HCT116 (cell line): ENCODE results near the gene INTS4. TPM values are rescaled to one million over a fixed set of nuclear protein-coding genes. Genes with fewer than 3 reads are reported as not detected.

Experiments
- ATAC-seq: fragments of 200-7000 bp; cut with Tn5 transposase; 2 replicates; pipeline ENCODE4 v1.9.1; 2020; ENCODE audit warnings: mild to moderate bottlenecking, moderate library complexity
- BruUV-seq: library from RNA; stranded (reverse); fragments of 400-500 nt; replicated peaks from 2 replicates; lab custom pipeline; 2021; lab: Mats Ljungman, UMichigan
- CTCF ChIA-PET: fragments of 300-600 bp; sonication (Branson Sonifier 250); formaldehyde crosslinking; loops from one replicate; lab custom pipeline; 2021; ENCODE audit warnings: antibody characterized with exemption; lab: Charles Lee
- POLR2A ChIA-PET: fragments of 300-600, 350-600 bp; sonication (Branson Sonifier 250); formaldehyde crosslinking; loops from one replicate; lab custom pipeline; 2021; ENCODE audit warnings: antibody characterized with exemption; lab: Charles Lee
- RAD21 ChIA-PET, 2 experiments: fragments of 300-600 bp; sonication (Branson Sonifier 250); formaldehyde crosslinking; loops; one replicate each; lab custom pipeline; 2023; ENCODE audit warnings: low total read pairs in 2 of 2; ENCODE audit not compliant: uncharacterized antibody in 2 of 2, unreplicated experiment in 2 of 2, low non-redundant PET in 1 of 2; lab: Charles Lee
- DNase-seq: peaks from one replicate; pipeline ENCODE4 v3.0.0-alpha.2; 2010; ENCODE audit warnings: low read depth, low spot score
- H2AFZ ChIP-seq: fragments of 200-600 bp; shearing (Covaris generic), sonication (generic); 2 replicates; pipeline ENCODE4 v1.6.1; 2017; ENCODE audit warnings: low read depth, mixed run types, mixed read lengths, antibody characterized with exemption, low read length; ENCODE audit not compliant: poor library complexity, severe bottlenecking
- H3K27ac ChIP-seq: 2 replicates; pipeline ENCODE4 v1.5.1; 2012; ENCODE audit warnings: low read depth, low read length
- H3K27me3 ChIP-seq: fragments of 200-600 bp; sonication (generic); 2 replicates; pipeline ENCODE4 v1.6.1; 2016; ENCODE audit warnings: mixed run types, low read length, mixed read lengths; ENCODE audit not compliant: insufficient read depth
- H3K36me3 ChIP-seq, 2 experiments: fragments of 200-500 bp in 1 of 2; fragments of 200-600 bp in 1 of 2; sonication (Bioruptor generic) in 1 of 2; sonication (generic) in 1 of 2; 2 replicates each; pipeline versions ENCODE4 v1.5.1 to v1.6.1; 2014 to 2016; ENCODE audit warnings: low read length in 2 of 2, inconsistent platforms in 1 of 2, mixed read lengths in 1 of 2, mixed run types in 1 of 2; ENCODE audit not compliant: insufficient read depth in 2 of 2, control insufficient read depth in 1 of 2
- H3K4me1 ChIP-seq, 2 experiments: fragments of 200-600 bp in 1 of 2; sonication (generic) in 1 of 2; 2 replicates each; pipeline versions ENCODE4 v1.5.1 to v1.6.1; 2012 to 2017; ENCODE audit warnings: low read length in 2 of 2, inconsistent platforms in 1 of 2, mild to moderate bottlenecking in 1 of 2, mixed read lengths in 1 of 2, mixed run types in 1 of 2, moderate library complexity in 1 of 2; ENCODE audit not compliant: insufficient read depth in 2 of 2, control insufficient read depth in 1 of 2
- H3K4me2 ChIP-seq: fragments of 200-600 bp; sonication (generic); 2 replicates; pipeline ENCODE4 v1.6.1; 2017; ENCODE audit warnings: mixed run types, low read length, mixed read lengths
- H3K4me3 ChIP-seq, 2 experiments: fragments of 200-600 bp in 1 of 2; sonication (generic) in 1 of 2; replicated peaks in 1 of 2; 2 replicates each; pipeline ENCODE4 v1.5.1; 2011 to 2016; ENCODE audit warnings: low read length in 2 of 2, control low read depth in 1 of 2, low read depth in 1 of 2, mild to moderate bottlenecking in 1 of 2, mixed read lengths in 1 of 2, mixed run types in 1 of 2
- H3K79me2 ChIP-seq: fragments of 200-600 bp; sonication (generic); 2 replicates; pipeline ENCODE4 v1.6.1; 2017; ENCODE audit warnings: mild to moderate bottlenecking, mixed run types, low read length, moderate library complexity, mixed read lengths; ENCODE audit not compliant: insufficient read depth
- H3K9ac ChIP-seq: fragments of 200-600 bp; sonication (generic); 2 replicates; pipeline ENCODE4 v1.6.1; 2016; ENCODE audit warnings: low read length, mixed read lengths
- H3K9me2 ChIP-seq: fragments of 200-600 bp; sonication (generic), shearing (Covaris generic); 2 replicates; pipeline ENCODE4 v1.6.1; 2017; ENCODE audit warnings: mixed run types, mild to moderate bottlenecking, moderate library complexity; ENCODE audit not compliant: insufficient read depth
- H3K9me3 ChIP-seq, 2 experiments: fragments of 200-500 bp in 1 of 2; fragments of 200-600 bp in 1 of 2; sonication (Bioruptor generic) in 1 of 2; sonication (generic) in 1 of 2; 2 replicates each; pipeline ENCODE4 v1.6.1; 2014 to 2017; ENCODE audit warnings: low read length in 2 of 2, mixed read lengths in 2 of 2, inconsistent platforms in 1 of 2, low read depth in 1 of 2, mild to moderate bottlenecking in 1 of 2, mixed run types in 1 of 2, moderate library complexity in 1 of 2; ENCODE audit not compliant: control insufficient read depth in 1 of 2, insufficient read depth in 1 of 2
- H4K20me1 ChIP-seq: fragments of 200-600 bp; sonication (generic), shearing (Covaris generic); 2 replicates; pipeline ENCODE4 v1.6.1; 2017; ENCODE audit warnings: mixed run types, mild to moderate bottlenecking, moderate library complexity; ENCODE audit not compliant: insufficient read depth
- ATF3 ChIP-seq: IDR thresholded peaks from 2 replicates; pipeline ENCODE4 v1.6.1; 2012
- EGR1 ChIP-seq: IDR thresholded peaks from 2 replicates; pipeline ENCODE4 v1.6.1; 2012; ENCODE audit warnings: low read depth
- EZH2 ChIP-seq: fragments of 200-600 bp; sonication (generic); IDR thresholded peaks from 2 replicates; pipeline ENCODE4 v1.6.1; 2017; ENCODE audit warnings: antibody characterized with exemption, mixed run types
- JUND ChIP-seq: IDR thresholded peaks from 2 replicates; pipeline ENCODE4 v1.6.1; 2012
- POLR2A ChIP-seq: IDR thresholded peaks from 2 replicates; pipeline ENCODE4 v1.7.0; 2011; ENCODE audit warnings: borderline replicate concordance; ENCODE audit not compliant: insufficient read depth, insufficient read length; ENCODE audit errors: extremely low read depth
- POLR2AphosphoS5 ChIP-seq: IDR thresholded peaks from 2 replicates; pipeline ENCODE4 v1.6.1; 2011; ENCODE audit warnings: mild to moderate bottlenecking, low read depth, low read length, moderate library complexity
- REST ChIP-seq: IDR thresholded peaks from 2 replicates; pipeline ENCODE4 v1.6.1; 2012; ENCODE audit warnings: low read depth
- SP1 ChIP-seq: IDR thresholded peaks from 2 replicates; pipeline ENCODE4 v1.6.1; 2012; ENCODE audit warnings: low read depth
- TCF7L2 ChIP-seq: IDR thresholded peaks from 2 replicates; pipeline ENCODE4 v1.7.0; 2011; ENCODE audit warnings: borderline replicate concordance, inconsistent platforms; ENCODE audit not compliant: insufficient read depth, insufficient read length; ENCODE audit errors: extremely low read depth
- ZFX ChIP-seq: fragments of 450-650 bp; IDR thresholded peaks from 2 replicates; pipeline ENCODE4 v1.6.1; 2017
- ZNF274 ChIP-seq: fragments of 200-500 bp; sonication (Bioruptor generic); IDR thresholded peaks from 2 replicates; pipeline ENCODE4 v1.6.1; 2014; ENCODE audit warnings: mild to moderate bottlenecking, low read depth, low read length, inconsistent platforms
- intact Hi-C: fragments of 100-400 bp; cut with micrococcal nuclease; formaldehyde crosslinking; loops from 2 replicates; pipeline ENCODE4 v1.10.0; 2022
- total RNA-seq: library from RNA; stranded (reverse); gene quantifications from one replicate; pipeline ENCODE4 v1.2.1, GENCODE V29; 2021; ENCODE audit not compliant: unreplicated experiment
- TF ChIP-seq, protein P1 (sequence below): IDR thresholded peaks from 2 replicates; pipeline ENCODE4 v1.6.1; 2012

INTS4 gene
- total RNA-seq, 1 experiment from 2014 or later = 41.0 TPM

- Histone ChIP-seq H3K4me3 (no peak overlapping the region), H3K4me1 (no peaks in the 10 kb centered on the region), H3K4me2 (no peak overlapping the region), H3K36me3 (no peaks in the 10 kb centered on the region; a peak in 1 of 4 replicates), H3K9me3 (no peaks in the 10 kb centered on the region), H3K79me2 (no peaks in the 10 kb centered on the region), H4K20me1 (no peaks in the 10 kb centered on the region), H3K9me2 (no peaks in the 10 kb centered on the region), H3K9ac (no peak overlapping the region), H3K27me3 (no peaks in the 10 kb centered on the region), H2AFZ (no peak overlapping the region), H3K27ac (no peak overlapping the region)
- DNase-seq (no peak), ATAC-seq (no peak)
- TF ChIP-seq EZH2 = no peak
- TF ChIP-seq, protein P1, sequence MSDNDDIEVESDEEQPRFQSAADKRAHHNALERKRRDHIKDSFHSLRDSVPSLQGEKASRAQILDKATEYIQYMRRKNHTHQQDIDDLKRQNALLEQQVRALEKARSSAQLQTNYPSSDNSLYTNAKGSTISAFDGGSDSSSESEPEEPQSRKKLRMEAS = no peak
- TF ChIP-seq SP1 = no peak
- intact Hi-C loops = no loop called here
- ChIA-PET RAD21 (interaction anchor here in 1 of 2 experiments (0.6 kb wide), 1 partner anchor 27 kb away, joined by 3 read pairs; no protein-coding TSS in a partner anchor), POLR2A (no interaction called here), CTCF (no interaction called here)
- no TSS peak for BruUV-seq
Measured at GRCh38 chr11:77967121-77967520, 27.3 kb downstream of the INTS4 start.

DNA sequence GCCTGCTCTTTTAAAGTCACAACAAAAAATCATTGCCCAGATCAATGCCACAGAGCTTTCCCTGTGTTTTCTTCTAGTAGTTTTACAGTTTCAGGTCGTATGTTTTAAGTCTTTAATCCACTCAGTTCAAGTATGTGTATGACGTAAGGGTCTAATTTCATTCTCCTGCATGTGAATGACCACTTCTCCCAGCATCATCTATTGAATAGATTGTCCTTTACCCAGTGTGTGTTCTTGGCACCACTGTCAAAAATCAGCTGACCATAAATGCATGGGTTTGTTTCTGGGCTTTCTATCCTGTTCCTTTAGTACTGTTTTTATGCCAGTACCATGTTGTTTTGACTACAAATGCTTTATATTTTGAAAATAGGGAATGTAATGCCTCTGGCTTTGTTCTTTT is 28.1 kb downstream of the INTS4 start:
- Histone ChIP-seq H3K79me2 (no peaks in the 10 kb centered on the region), H3K4me1 (no peaks in the 10 kb centered on the region), H3K9ac (no peak overlapping the region), H3K27ac (no peak overlapping the region), H3K4me3 (no peak overlapping the region), H3K36me3 (no peaks in the 10 kb centered on the region; a peak in 1 of 4 replicates), H2AFZ (no peak overlapping the region), H3K27me3 (no peaks in the 10 kb centered on the region), H3K9me2 (no peaks in the 10 kb centered on the region), H3K4me2 (no peak overlapping the region), H3K9me3 (no peaks in the 10 kb centered on the region), H4K20me1 (no peaks in the 10 kb centered on the region)
- intact Hi-C loops = no loop called here
- POLR2A ChIA-PET = no interaction called here
- BruUV-seq = no TSS peak
- CTCF ChIA-PET = no interaction called here
- TF ChIP-seq POLR2A (no peak), POLR2AphosphoS5 (no peak), REST (no peak), EGR1 (no peak), ZFX (no peak), SP1 (no peak), JUND (no peak), EZH2 (no peak), ZNF274 (no peak), TCF7L2 (no peak), ATF3 (no peak)
- DNase-seq = no peak
- ATAC-seq = no peak
- RAD21 ChIA-PET = no interaction called here
